GM10248 (cell line): ENCODE results near the gene MTMR12.
"Not testable (repeated sequence)": the region's sequence is repeated elsewhere in the genome, so short reads cannot be mapped to it uniquely, and the experiment has no call there.

Source experiments
- CTCF ChIA-PET: fragments of 300-600 bp; sonication (Branson Sonifier 250); formaldehyde crosslinking; extraction: SDS; loops from one replicate; lab custom pipeline; 2021; ENCODE audit warnings: antibody characterized with exemption; lab: Yijun Ruan, JAX
- POLR2A ChIA-PET: fragments of 350-650 bp; sonication (Branson Sonifier 250); formaldehyde crosslinking; extraction: SDS; loops from one replicate; lab custom pipeline; 2020; ENCODE audit warnings: antibody characterized with exemption; lab: Yijun Ruan, JAX
- DNase-seq: peaks from one replicate; pipeline ENCODE4 v3.0.0; 2012; ENCODE audit errors: extremely low spot score
- CTCF ChIP-seq: IDR thresholded peaks from 2 replicates; pipeline ENCODE4 v1.5.1; 2012; ENCODE audit warnings: mild to moderate bottlenecking, low read depth; ENCODE audit errors: extremely low read depth, missing control alignments, control extremely low read depth

MTMR12 gene

GRCh38 chr5:32228816-32229215 lies 83.9 kb downstream of the MTMR12 start:
- no peak for TF ChIP-seq CTCF
- ChIA-PET POLR2A (no interaction called here), CTCF (interaction anchor here (6.1 to 8.8 kb wide), 2 partner anchors 45 to 100 kb away, joined by 40 to 204 read pairs; no protein-coding TSS in a partner anchor)
- no peak for DNase-seq

- no peak for DNase-seq
- no peak for TF ChIP-seq CTCF
- ChIA-PET CTCF (interaction anchor here (1.0 to 4.5 kb wide), 3 partner anchors 14 to 387 kb away, joined by 3 to 29 read pairs (median 3); no protein-coding TSS in a partner anchor), POLR2A (no interaction called here)
Observed at GRCh38 chr5:32225445-32225844, 87.3 kb downstream of the MTMR12 start.

- no peak for DNase-seq
- CTCF ChIA-PET: interaction anchor here (1.1 to 4.5 kb wide), 3 partner anchors 9 to 394 kb away, joined by 3 to 29 read pairs (median 20); no protein-coding TSS in a partner anchor
- POLR2A ChIA-PET: no interaction called here
- no peak for TF ChIP-seq CTCF
Observed at GRCh38 chr5:32223972-32224609, 88.6 kb downstream of the MTMR12 start.

- no peak for DNase-seq
- POLR2A ChIA-PET: no interaction called here
- no peak for TF ChIP-seq CTCF
- CTCF ChIA-PET: interaction anchor here (1.1 to 3.0 kb wide), 3 partner anchors 10 to 395 kb away, joined by 3 to 20 read pairs (median 3); no protein-coding TSS in a partner anchor
Observed at GRCh38 chr5:32222723-32223470, 89.8 kb downstream of the MTMR12 start.

- no peak for TF ChIP-seq CTCF
- no peak for DNase-seq
- POLR2A ChIA-PET: interaction anchor here (0.6 to 0.8 kb wide), 2 partner anchors 78 to 372 kb away, joined by 3 read pairs; no protein-coding TSS in a partner anchor
- CTCF ChIA-PET: interaction anchor here (0.8 kb wide), 1 partner anchor 88 kb away, joined by 3 read pairs; no protein-coding TSS in a partner anchor
Observed at GRCh38 chr5:32217886-32218396, 94.8 kb downstream of the MTMR12 start.

GRCh38 chr5:32214344-32214743 lies 98.4 kb downstream of the MTMR12 start:
- DNase-seq, POLR2A ChIA-PET, CTCF ChIA-PET: not testable (repeated sequence)
